PFSK-1 (cell line): ENCODE results near the gene CNTNAP5.

ENCODE experiments used
- POLR2AphosphoS5 ChIP-seq: IDR thresholded peaks from 2 replicates; pipeline ENCODE4 v1.6.1; 2012; ENCODE audit warnings: low read depth, mild to moderate bottlenecking, control low read depth, low read length, moderate library complexity
- SIN3A ChIP-seq: IDR thresholded peaks from 2 replicates; pipeline ENCODE4 v1.6.1; 2012; ENCODE audit warnings: mild to moderate bottlenecking, low read length, moderate library complexity, borderline replicate concordance; ENCODE audit not compliant: insufficient read depth
- TAF1 ChIP-seq: IDR thresholded peaks from 2 replicates; pipeline ENCODE4 v1.6.1; 2012; ENCODE audit warnings: low read length, control low read depth, borderline replicate concordance; ENCODE audit not compliant: insufficient read depth

DNA sequence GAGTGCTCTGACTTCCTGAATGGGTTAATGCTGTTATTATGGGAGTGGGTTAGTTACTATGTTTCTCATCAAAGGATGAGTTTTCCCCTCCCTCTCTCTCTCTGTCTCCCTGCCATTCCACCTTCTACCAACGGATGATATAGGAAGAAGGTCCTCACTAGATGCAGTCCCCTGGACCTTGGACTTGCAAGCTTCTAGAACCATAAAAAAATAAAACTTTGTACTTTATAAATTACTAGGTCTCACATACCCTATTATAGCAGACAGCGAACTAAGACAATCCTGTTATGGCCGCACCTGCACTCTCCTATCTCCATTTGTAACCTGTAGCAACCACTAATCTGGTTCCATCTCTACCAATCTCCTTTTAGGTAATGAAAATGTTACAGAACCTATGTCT is 564.9 kb downstream of the CNTNAP5 start:
- TF ChIP-seq TAF1 (no peak), POLR2AphosphoS5 (no peak), SIN3A (no peak)
